HG02642 (cell line): ENCODE results near the gene SLC16A8.
"Not testable (repeated sequence)": the region's sequence is repeated elsewhere in the genome, so short reads cannot be mapped to it uniquely, and the experiment has no call there.

Experiments
- ATAC-seq: cut with Tn5 transposase; IDR thresholded peaks from one replicate; pipeline ENCODE4 v1.9.1; 2021; ENCODE audit warnings: mild to moderate bottlenecking; ENCODE audit not compliant: unreplicated experiment, poor library complexity

SLC16A8 gene

GRCh38 chr22:38083931-38084631 lies at the start of gene SLC16A8:
SLC16A8 (minus strand) TSS chr22:38084184; CDS start chr22:38082873, 1,311 bp downstream.
- no peak for ATAC-seq

- ATAC-seq: no peak
Observed at GRCh38 chr22:38133331-38133730, 49.3 kb upstream of the SLC16A8 start.

- no peak for ATAC-seq
Observed at GRCh38 chr22:38132794-38133193, 48.8 kb upstream of the SLC16A8 start.

GRCh38 chr22:38132136-38132535 lies 48.2 kb upstream of the SLC16A8 start:
- no peak for ATAC-seq

- ATAC-seq: no peak
Observed at GRCh38 chr22:38131399-38131798, 47.4 kb upstream of the SLC16A8 start.

- ATAC-seq: no peak
Observed at GRCh38 chr22:38129856-38130255, 45.9 kb upstream of the SLC16A8 start.

GRCh38 chr22:38129021-38129420 lies 45.0 kb upstream of the SLC16A8 start:
- no peak for ATAC-seq

- ATAC-seq: no peak
Observed at GRCh38 chr22:38127869-38128268, 43.9 kb upstream of the SLC16A8 start.

- ATAC-seq: no peak
Observed at GRCh38 chr22:38126928-38127668, 43.1 kb upstream of the SLC16A8 start.

GRCh38 chr22:38125751-38126201 lies 41.8 kb upstream of the SLC16A8 start:
- no peak for ATAC-seq

- ATAC-seq: no peak
Observed at GRCh38 chr22:38125038-38125610, 41.1 kb upstream of the SLC16A8 start.

GRCh38 chr22:38124236-38124974 lies 40.4 kb upstream of the SLC16A8 start:
- ATAC-seq: no peak

GRCh38 chr22:38122616-38123015 lies 38.6 kb upstream of the SLC16A8 start:
- no peak for ATAC-seq

- no peak for ATAC-seq
Observed at GRCh38 chr22:38120359-38121110, 36.6 kb upstream of the SLC16A8 start.

- not testable (repeated sequence) for ATAC-seq
Observed at GRCh38 chr22:38118747-38119146, 34.8 kb upstream of the SLC16A8 start.

GRCh38 chr22:38118182-38118581 lies 34.2 kb upstream of the SLC16A8 start:
- no peak for ATAC-seq

GRCh38 chr22:38117556-38117955 lies 33.6 kb upstream of the SLC16A8 start:
- not testable (repeated sequence) for ATAC-seq

- no peak for ATAC-seq
Observed at GRCh38 chr22:38115423-38116205, 31.6 kb upstream of the SLC16A8 start.
